Effector CD4-positive, alpha-beta T cell (primary cell): ENCODE measurements around the gene UNC13C.

Experiments
- DNase-seq: peaks from one replicate; pipeline ENCODE4 v3.0.0-alpha.2; 2020

The UNC13C gene

DNA sequence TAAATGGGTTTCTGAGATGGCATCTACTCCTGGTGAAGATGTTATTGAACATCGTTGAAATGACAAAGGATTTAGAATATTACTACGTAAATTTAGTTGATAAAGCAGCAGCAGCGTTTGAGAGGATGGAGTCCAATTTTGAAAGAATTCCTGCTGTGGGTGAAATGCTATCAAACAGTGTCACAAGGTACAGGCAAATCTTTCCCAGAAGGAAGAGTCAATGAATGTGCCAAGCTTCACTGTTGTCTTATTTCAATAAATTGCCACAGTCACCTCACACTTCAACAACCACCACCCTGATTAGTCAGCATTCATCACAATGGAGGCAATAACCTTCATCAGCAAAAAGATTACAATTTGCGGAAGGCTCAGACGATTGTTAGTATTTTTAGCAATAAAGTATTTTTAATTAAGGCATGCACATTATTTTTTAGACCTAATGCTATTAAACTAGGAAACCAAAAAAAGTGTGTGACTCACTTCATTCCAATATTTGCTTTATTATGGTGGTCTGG lies 142.8 kb downstream of the UNC13C start:
- DNase-seq: no peak

DNA sequence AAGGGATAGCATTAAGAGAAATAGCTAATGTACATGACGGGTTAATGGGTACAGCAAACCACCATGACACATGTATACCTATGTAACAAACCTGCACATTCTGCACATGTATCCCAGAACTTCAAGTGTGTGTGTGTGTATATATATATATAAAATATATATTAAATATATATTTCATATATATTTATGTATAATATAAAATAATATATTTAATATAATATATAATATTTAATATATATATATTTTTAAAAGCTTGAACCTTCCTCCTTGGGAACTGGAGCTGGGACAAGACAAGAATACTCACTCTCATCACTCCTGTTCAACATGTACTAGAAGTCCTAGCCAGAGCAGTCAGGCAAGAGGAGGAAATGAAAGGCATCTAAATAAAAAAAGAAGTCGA lies 149.3 kb downstream of the UNC13C start:
- no peak for DNase-seq

DNA sequence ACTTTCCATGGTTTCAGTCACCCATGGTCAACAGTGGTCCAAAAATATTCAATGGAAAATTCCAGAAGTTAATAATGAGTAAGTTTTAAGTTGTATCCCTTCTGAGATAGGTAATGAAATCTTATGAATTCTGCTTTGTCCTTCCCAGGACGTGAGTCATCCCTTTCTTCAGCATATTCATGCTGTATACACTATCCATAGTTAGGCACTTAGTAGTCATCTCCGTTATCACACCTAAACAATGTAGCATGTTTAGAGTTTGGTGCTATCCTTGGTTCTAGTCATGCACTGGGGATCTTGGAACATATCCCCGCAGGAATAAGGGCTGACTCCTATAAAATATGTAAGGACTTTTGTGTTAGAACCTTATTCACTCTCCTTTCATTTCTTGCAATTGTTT lies 153.2 kb downstream of the UNC13C start:
- no peak for DNase-seq

DNA sequence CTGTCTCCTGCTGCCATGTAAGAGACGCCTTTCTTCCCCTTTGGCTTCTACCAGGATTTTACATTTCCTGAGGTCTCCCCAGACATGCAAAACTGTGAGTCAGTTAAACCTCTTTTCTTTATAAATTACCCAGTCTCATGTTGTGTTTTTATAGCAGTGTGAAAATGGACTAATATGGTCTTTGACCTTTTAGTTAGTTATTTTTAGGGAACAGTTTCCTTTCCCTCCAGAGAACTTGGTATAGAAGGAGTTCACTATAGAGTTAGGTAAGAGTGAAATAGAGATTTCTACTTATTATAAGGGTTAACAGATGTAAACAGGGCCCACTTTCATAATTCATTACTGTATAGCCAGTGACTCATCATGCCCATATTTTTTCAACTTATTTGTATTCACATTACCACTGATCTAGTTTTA lies 170.9 kb downstream of the UNC13C start:
- no peak for DNase-seq

DNA sequence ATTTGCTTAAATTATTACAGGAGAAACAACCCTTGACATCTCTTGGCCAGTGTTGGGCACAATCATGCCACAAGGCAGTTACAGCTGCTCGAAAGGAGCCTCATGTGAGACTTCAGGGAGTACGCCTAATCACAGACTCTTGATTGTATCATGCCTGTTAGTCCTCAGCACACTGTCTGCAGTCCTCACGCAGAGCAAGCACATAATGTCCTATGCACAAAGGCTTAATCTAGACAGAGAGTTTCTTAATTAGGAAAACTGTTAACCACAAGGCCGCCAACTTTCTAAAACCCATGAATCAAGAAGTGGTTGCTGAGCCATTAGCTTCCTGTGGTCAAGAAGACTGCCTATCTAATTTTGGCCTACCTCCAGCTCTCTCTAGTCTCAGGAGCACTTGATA lies 172.0 kb downstream of the UNC13C start:
- DNase-seq: no peak

DNA sequence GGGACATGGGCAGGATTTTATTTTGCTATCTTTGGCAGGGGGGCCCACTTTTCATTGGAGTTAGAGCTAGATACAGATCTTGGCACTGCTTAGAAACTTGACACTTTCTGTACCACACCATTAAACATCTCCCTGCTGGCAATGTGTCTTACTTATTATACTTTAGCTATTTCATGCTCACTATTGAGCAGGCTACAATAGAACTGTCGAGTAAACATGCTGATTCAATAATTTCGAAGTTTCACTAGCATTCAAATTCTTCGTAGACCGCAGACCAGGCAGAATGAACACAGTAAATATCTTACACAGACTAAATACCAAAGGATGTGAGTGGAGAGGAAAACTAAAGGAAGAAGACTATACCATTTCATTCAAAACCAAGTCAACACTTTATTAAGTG lies 180.8 kb downstream of the UNC13C start:
- DNase-seq: no peak

DNA sequence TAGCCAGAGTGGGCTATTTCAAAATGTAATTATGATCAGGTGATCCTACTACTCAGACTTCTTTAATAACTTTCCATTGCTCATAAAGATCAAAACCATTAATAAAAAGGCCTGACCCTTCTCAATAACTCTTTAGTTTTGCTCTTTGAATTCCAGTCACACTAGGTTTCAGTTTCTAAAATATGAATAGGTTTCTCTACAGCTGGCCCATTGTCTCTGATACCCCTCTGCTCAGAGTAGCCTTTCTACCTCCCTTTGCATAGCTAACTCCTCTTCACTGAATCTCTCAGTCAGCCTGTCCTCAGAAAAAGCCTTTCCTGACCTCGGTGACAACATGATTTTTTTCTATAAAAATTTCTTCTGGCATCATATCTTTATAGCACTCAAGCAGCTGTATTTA lies 209.1 kb downstream of the UNC13C start:
- no peak for DNase-seq

DNA sequence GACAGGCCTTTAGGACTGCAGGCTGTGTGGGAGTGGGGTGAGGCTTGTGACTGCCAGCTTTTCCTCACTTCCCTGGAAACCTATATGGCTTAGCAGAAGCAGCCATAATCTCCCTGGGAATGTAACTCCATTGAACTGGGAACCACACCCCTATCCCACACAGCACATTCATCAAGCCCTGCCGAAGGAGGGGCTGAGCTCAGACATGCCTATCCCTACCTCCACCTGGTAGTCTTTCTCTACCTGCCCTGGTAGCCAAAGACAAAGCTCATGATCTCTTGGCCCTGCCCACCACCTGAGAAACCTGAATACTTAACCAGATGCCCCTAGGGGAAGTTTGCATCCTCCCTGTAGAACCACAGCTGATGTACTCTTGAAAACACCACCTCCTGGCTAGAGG lies 219.8 kb downstream of the UNC13C start:
- no peak for DNase-seq

DNA sequence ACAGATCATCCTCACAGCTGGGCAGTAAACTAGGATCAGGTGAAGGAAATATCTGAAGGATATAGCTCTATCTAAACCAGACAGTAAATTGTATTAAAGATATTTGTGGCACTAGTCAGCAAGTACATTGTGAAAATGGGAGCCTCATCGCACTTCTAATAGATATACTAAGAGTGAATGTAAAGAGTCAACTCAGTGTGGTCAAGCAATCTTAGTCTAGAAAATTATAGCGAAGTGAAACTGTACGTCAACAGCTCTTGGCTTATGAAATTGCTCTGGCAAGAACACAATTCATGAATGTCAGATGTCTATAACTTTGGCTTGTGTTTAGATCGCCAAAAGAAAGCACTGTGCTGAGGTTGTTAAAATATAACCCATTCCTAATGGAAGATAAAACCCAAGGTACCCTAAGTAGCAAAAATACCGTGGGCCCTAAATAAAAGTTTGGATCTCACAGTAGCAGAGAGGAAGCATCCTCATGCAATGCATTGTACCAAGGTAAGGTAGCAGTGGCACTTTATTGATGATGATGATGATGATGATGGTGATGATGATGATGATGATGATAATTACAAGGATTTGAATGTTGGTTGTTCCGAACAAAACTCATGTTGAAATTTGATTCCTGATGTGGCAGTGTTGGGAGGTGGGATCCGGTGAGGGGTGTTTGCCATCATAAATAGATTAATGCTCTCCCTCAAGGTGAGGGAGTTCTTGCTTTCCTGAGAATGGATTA lies 228.5 kb downstream of the UNC13C start:
- DNase-seq: no peak

DNA sequence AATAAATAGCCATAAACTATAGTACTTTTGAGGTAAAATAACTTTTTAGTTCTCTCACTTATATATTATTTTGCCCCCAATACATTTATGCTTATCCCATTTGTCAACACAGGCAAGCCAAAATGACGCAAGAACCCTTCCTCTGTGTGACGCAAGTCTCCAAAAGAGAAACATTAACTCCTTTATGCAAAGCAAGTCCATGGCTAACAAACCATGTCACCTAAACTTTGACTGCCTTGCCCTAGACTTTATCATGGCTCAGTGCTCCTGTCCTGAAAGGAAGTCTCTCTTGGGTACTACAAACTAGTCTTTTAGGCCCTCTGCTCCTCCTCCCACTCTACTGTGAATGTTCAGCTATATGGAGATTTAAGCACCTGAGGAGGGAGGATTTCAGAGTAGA lies 230.5 kb downstream of the UNC13C start:
- no peak for DNase-seq

DNA sequence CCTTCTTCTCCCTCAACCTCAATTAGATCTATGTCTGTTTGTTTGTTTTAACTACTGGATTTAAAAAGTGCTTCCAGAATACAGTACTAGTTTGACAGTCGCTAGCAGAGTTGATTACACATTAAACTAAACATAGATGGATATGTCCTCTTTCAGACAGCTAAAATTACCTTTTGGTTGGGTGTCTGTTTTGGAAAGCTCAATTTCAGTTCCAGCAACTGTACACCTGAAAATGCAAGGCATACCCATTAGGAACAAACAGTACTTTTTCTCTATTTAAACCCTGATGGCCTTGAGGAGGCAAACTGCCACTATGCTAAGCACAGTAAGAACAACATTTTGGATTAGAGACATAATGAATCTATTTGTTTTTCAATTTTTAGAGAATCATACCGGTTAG lies 234.4 kb downstream of the UNC13C start:
- no peak for DNase-seq

DNA sequence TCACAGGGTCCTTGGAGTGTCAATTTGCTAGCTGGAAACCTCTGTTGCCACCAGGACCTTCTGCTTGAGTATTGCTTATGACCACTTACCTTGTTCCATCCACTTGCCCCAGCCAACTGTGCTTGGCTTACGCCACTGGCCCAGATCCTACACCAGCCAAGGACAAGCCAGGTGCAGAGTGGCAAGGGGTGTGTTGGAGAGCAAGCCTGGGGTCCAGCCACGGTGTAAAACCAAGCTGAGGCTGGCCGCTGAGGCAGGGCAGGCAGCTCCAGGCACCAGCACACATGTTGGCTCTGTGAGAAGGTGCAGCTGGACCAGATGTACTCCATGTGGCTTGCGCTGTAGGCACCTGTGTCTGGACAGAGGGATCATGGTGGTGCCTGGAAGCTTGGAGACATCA lies 248.2 kb downstream of the UNC13C start:
- DNase-seq: no peak

DNA sequence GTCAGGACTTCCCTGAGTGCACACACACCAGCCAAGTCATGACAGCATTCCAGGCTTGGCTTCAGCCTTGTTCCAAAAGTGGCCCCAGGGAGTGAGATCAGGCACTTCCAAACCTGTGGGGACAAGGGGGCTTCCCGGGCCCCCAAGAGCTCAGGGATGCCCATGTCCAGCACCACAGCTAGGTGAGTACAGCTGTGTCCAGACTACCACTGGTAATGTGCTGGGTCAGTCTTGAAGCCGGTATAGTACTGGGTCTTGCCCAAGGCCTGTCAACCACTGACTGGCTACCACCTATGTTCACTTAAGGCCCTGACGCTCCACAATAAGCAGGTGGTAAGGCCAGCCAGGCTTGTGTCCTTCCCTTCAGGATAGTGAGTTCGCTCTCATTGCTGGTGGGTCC lies 249.3 kb downstream of the UNC13C start:
- no peak for DNase-seq

DNA sequence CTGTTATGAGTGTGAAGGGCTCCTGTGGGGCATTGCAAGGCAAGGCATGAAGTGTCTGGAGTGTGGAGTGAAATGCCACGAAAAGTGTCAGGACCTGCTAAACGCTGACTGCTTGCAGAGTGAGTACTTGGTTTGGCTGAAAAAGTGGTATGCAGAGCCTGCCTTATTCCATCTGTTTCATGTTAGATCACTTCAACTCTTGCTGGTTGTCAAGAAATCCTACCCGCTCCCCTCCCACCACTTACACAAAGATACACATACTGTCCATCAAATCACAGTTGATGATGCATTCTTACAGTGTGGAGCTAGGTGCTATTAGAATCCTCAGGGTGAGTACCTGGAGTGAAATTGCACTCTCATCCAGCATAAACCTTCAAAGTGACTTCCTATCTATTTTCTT lies 272.1 kb downstream of the UNC13C start:
- DNase-seq: no peak

DNA sequence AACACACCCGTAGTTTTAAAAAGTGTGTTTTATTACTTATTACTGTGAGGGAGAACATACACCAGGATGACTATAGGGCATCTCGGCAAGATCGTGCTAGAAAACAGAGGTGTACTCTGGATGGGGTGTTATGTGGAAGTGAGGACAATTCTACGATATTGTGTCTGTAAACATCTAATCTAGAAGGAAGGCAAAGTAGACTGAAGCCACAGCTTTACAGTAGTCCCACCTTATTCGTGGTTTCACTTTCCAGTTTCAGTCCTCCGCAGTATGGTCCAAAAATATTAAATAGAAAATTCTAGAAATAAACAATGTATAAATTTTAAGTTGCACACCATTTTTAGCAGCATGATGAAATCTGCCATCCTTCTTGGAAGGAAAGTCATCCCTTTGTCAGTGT lies 277.9 kb downstream of the UNC13C start:
- no peak for DNase-seq

DNA sequence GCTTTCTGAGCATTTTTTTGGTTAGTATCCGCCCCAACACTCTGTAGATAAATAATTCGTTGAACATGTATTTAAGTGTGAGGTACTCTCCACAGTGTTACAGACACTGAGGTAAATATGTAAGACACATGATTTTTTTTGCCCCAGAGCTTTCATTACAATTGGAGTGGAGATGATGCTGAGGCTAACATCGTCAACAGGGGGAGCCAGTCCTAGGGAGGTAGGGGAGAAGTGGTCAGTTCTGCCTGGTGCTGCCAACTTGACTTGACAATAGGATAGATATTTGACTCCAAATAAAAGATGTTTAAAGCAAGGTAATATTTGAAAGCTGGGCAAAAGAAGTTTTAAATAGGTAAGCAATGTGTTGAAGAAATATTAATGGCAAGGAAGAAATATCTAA lies 295.7 kb downstream of the UNC13C start:
- DNase-seq: no peak

DNA sequence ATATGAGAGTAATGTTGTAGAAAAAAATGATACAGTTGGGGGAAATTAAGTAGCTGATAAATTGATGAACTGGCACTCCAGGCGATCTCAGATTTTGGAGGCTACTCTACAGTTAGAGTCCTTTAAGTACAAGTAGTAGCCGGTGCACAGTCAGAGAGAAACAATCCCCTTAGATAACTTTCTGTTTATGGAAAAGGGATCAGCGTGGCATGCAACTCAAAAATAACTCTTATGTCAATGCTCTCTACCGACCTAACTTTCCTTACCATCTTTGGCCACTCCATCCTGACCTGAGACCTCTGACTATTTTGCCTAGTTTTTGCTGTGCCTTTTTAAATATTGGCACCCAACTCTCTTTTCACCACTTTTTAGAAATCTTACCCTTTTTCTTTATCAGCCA lies 299.6 kb downstream of the UNC13C start:
- no peak for DNase-seq

DNA sequence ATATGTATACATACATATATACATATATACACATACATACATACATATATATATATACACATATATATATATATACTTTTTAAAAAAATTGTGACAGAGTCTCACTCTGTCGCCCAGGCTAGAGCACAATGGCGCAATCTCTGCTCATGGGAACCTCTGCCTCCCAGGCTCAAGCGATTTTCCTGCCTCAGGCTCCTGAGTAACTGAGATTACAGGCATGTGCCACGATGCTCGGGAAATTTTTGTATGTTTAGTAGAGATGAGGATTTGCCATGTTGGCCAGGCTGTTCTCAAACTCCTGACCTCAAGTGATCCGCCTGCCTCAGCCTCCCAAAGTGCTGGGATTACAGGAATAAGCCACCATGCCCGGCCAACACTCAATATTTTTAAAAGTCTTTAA lies 302.5 kb downstream of the UNC13C start:
- no peak for DNase-seq

DNA sequence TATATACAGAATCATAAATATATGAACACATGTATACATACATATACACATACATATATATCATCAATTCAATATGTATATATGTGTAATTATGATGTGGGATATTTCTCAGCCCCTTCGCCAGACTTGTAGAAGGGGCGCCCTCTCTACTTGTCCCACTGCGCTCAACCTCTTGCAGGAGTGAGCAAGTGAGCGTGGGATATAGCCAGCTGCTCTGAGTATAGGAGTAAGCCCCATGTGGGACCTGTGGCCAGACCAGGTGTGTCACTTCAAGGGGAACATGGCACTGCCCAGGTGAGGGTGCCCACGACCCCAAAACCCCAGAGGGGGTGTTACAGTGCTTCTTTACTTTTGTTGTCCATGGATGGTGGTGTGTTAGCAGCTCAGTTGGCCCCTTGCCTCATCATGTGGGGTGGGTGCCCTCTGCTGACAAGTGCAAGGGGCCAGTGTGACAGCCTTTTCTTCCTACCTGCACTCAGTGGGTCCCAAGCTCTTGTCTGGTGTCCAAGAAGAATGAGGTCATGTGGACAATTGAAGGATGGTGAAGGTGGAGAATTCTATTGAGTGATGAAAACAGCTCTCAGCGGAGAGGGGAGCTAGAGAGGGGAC lies 304.1 kb downstream of the UNC13C start:
- no peak for DNase-seq

DNA sequence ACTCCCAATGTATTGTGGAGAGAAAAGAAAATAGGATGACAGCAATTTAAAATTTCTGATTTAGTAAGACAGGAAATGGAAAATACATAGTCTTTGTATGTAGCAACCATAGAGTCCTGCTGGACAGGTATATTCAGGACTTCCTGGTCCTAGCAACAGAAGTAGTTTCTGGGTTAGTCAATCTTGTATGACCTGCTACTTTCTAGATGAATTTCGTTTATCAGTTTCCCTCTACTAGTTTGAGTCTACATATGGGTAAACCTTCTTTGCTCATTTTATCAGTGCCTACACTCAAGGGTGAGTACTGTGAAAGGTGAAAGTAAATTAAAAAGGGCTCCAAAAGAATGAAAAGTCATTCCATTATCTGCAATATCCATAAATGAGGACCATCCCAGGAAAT lies 309.8 kb downstream of the UNC13C start:
- no peak for DNase-seq

DNA sequence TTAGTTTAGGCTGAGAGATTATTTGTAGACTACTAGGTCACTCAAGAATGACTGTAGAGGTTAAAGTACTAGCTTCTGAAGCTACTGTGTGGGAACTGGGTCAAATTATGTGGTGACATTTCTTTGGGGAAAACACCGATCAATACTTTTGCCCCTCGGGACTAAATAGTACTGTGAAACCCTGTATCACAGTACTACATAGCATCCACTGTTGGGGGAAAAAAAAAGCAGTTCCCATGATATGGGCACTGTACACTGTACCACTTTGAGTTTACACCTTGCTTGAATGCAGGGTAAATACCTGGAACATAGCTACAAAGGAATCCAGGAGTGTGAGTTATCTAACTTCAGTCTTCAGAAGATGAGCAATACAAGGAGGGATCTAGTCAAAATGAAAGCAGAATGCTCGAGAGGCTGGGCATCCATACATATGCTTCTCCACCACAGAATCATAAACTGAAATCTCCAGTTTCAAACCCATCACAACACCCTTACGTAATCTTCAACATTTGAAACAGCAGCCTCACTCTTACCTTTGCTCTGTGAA lies 311.4 kb downstream of the UNC13C start:
- DNase-seq: no peak

DNA sequence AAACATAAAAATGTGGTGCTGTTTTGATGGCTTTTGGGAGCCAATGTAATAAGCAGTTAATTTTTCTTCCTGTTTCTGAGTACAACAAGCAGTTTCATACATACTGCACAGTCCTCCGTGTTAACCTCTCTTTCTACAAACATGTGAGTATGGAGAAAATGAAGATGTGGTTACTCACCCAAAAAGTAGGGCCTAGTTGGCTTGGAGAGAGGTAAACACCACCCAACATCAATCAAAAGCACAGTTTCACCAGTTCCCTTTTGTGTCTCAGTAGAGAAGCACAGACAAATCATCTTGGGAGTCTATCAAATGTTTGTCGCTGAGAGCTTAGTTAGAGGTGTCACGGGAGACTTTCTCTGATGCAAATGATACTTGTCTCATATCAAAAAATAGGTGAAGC lies 320.2 kb downstream of the UNC13C start:
- DNase-seq: no peak

DNA sequence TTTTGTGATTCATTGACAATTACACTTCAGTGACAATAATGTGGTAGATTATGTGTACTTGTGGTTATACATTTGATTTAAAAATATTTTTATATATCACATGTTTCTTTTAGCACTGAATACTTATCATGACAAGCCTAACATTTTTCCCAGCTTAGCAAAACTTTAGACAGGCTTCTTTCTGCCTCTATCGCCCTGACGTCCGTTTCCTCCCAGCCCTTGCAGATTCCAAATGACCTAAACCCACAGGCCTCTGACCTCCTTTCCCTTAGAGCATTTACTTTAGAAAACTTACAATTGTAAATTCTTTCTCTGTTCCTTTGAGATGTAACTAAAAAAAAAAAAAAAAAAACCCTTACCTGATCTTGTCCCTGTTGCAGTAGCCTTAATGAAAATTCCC lies 326.1 kb downstream of the UNC13C start:
- DNase-seq: no peak

DNA sequence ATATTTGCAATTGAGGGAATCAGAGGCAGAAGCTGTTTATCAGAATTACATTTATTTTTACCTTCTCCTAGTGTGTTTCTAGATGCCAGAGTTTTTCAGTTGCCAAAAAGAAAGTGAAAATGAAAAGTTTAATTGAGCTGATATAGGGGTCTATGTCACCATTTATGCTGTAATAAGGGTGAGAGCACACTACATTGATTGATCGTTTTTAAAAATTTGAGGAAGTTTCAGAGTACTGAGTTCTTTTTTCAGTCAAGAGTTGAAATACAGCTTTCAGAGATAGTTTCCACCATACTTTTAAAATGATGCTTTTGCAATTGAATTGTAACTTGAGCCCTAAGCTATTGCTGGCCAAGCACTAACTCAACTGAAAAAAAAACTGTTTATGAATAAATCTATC lies 326.9 kb downstream of the UNC13C start:
- DNase-seq: no peak
